A673 (cell line): ENCODE results near the gene FHL1. TPM values are rescaled to one million over a fixed set of nuclear protein-coding genes. Genes with fewer than 3 reads are reported as not detected.

Source experiments
- BruUV-seq: library from RNA; stranded (reverse); fragments of 400-500 nt; replicated peaks from 2 replicates; lab custom pipeline; 2021; lab: Mats Ljungman, UMichigan
- CTCF ChIA-PET: fragments of 300-600 bp; sonication (Branson Sonifier 250); formaldehyde crosslinking; loops from one replicate; lab custom pipeline; 2022; ENCODE audit warnings: antibody characterized with exemption; lab: Charles Lee
- POLR2A ChIA-PET: fragments of 300-600 bp; sonication (Branson Sonifier 250); formaldehyde crosslinking; loops from one replicate; lab custom pipeline; 2022; ENCODE audit warnings: antibody characterized with exemption; ENCODE audit not compliant: low non-redundant PET; lab: Charles Lee
- DNase-seq: peaks from one replicate; pipeline ENCODE4 v3.0.0-alpha.2; 2015; ENCODE audit warnings: low spot score
- H3K27ac ChIP-seq: fragments of 200-600 bp; sonication (generic); 2 replicates; pipeline ENCODE4 v1.5.1; 2016; ENCODE audit warnings: mixed run types, low read depth, mild to moderate bottlenecking, mixed read lengths, antibody characterized with exemption, low read length; ENCODE audit not compliant: poor library complexity, severe bottlenecking
- H3K27me3 ChIP-seq: fragments of 200-600 bp; sonication (generic); replicated peaks from 2 replicates; pipeline ENCODE4 v1.6.1; 2017; ENCODE audit warnings: mixed run types, low read depth, mild to moderate bottlenecking, mixed read lengths, antibody characterized with exemption, low read length; ENCODE audit not compliant: insufficient read depth, poor library complexity
- H3K36me3 ChIP-seq: fragments of 200-600 bp; sonication (generic); 2 replicates; pipeline ENCODE4 v1.6.1; 2016; ENCODE audit warnings: mixed run types, mild to moderate bottlenecking, mixed read lengths, antibody characterized with exemption, low read length; ENCODE audit not compliant: insufficient read depth, poor library complexity, severe bottlenecking
- H3K4me1 ChIP-seq: fragments of 200-600 bp; sonication (generic); 2 replicates; pipeline ENCODE4 v1.6.1; 2017; ENCODE audit warnings: mixed run types, mild to moderate bottlenecking, mixed read lengths, antibody characterized with exemption, low read length; ENCODE audit not compliant: insufficient read depth, poor library complexity, severe bottlenecking
- H3K4me3 ChIP-seq: fragments of 200-600 bp; sonication (generic); 2 replicates; pipeline ENCODE4 v1.5.1; 2016; ENCODE audit warnings: low read depth, mixed run types, mild to moderate bottlenecking, mixed read lengths, low read length; ENCODE audit not compliant: poor library complexity, severe bottlenecking
- H3K9me3 ChIP-seq: fragments of 200-600 bp; sonication (generic); 2 replicates; pipeline ENCODE4 v1.6.1; 2016; ENCODE audit warnings: mixed run types, low read depth, mild to moderate bottlenecking, mixed read lengths, antibody characterized with exemption, low read length; ENCODE audit not compliant: poor library complexity, severe bottlenecking
- EZH2 ChIP-seq: fragments of 200-600 bp; sonication (generic); IDR thresholded peaks from 2 replicates; pipeline ENCODE4 v1.6.1; 2017; ENCODE audit warnings: borderline replicate concordance, low read depth, mild to moderate bottlenecking, mixed read lengths, antibody characterized with exemption, low read length; ENCODE audit not compliant: poor library complexity, severe bottlenecking
- intact Hi-C: fragments of 100-400 bp; cut with micrococcal nuclease; formaldehyde crosslinking; loops from one replicate; pipeline ENCODE4 v1.10.0; 2022; ENCODE audit not compliant: unreplicated experiment
- total RNA-seq: library from RNA; stranded (reverse); gene quantifications from 2 replicates; pipeline ENCODE4 v1.2.3, GENCODE V29; 2021
- TF ChIP-seq, protein P1 (sequence below): fragments of 300-800, 200-600 bp; sonication (generic); conservative IDR thresholded peaks from 2 replicates; pipeline ENCODE4 v1.5.1; 2017; ENCODE audit warnings: low read depth, mild to moderate bottlenecking, antibody characterized with exemption, low read length, moderate library complexity, mixed read lengths

The FHL1 gene
- total RNA-seq, 1 experiment from 2014 or later, result 14.9 TPM

DNA sequence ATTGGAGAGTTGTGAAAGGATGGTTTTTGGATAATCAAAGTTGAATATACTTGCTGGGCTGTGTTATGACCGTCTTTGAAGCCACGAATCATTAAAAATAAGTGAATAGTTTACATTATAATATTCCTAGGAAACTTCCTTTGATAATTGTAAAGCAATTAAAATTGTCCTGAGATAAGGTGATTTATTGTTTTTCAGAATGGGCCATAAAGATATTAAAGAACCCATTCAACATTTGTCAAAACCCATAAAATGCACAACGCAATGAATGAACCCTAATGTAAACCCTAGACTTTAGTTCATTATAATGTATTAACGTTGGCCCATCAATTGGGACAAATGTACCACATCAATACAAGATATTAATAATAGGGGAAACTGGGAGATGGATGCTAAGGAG lies 11.4 kb downstream of the FHL1 start:
- TF ChIP-seq EZH2, result no peak
- TF ChIP-seq, protein P1, sequence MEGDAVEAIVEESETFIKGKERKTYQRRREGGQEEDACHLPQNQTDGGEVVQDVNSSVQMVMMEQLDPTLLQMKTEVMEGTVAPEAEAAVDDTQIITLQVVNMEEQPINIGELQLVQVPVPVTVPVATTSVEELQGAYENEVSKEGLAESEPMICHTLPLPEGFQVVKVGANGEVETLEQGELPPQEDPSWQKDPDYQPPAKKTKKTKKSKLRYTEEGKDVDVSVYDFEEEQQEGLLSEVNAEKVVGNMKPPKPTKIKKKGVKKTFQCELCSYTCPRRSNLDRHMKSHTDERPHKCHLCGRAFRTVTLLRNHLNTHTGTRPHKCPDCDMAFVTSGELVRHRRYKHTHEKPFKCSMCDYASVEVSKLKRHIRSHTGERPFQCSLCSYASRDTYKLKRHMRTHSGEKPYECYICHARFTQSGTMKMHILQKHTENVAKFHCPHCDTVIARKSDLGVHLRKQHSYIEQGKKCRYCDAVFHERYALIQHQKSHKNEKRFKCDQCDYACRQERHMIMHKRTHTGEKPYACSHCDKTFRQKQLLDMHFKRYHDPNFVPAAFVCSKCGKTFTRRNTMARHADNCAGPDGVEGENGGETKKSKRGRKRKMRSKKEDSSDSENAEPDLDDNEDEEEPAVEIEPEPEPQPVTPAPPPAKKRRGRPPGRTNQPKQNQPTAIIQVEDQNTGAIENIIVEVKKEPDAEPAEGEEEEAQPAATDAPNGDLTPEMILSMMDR, result no peak
- H3K27me3 ChIP-seq, result no peaks in the 10 kb centered on the region
- POLR2A ChIA-PET, result no interaction called here
- DNase-seq, result no peak
- H3K27ac ChIP-seq, result no peak overlapping the region
- intact Hi-C loops, result no loop called here
- no peaks in the 10 kb centered on the region for H3K9me3 ChIP-seq
- no TSS peak for BruUV-seq
- CTCF ChIA-PET, result no interaction called here
- no peak overlapping the region for H3K4me3 ChIP-seq
- no peaks in the 10 kb centered on the region for H3K4me1 ChIP-seq
- no peaks in the 10 kb centered on the region for H3K36me3 ChIP-seq

DNA sequence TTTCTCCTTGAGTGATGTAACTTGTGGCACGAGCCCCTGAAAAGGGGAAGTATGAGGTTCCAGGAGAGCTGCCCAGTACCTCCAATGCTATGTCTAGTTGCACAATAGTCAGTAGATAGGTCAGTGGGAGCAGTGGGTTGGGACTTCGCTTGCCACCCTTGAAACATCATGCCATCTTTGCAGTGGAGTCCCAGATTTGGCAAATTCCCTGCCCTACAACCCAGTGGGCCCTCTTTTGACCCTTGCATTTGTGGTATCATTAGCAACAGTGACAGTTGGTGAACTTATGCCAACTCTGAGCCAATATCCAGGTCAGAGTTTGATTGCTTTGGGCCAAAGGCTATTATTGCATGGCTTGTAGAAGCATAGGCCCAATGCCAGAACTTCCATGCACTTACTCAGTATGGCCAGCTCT lies 12.3 kb downstream of the FHL1 start:
- H3K36me3 ChIP-seq, result no peaks in the 10 kb centered on the region
- no peaks in the 10 kb centered on the region for H3K9me3 ChIP-seq
- no TSS peak for BruUV-seq
- POLR2A ChIA-PET, result no interaction called here
- no peak for TF ChIP-seq EZH2
- TF ChIP-seq, protein P1, result no peak
- CTCF ChIA-PET, result no interaction called here
- intact Hi-C loops, result loop anchor here (10.0 kb wide), 1 partner anchor 535 kb away; no protein-coding TSS in a partner anchor
- no peak overlapping the region for H3K4me3 ChIP-seq
- no peaks in the 10 kb centered on the region for H3K4me1 ChIP-seq
- H3K27ac ChIP-seq, result no peak overlapping the region
- DNase-seq, result no peak
- no peaks in the 10 kb centered on the region for H3K27me3 ChIP-seq

- no peak overlapping the region for H3K27ac ChIP-seq
- intact Hi-C loops, result loop anchor here (2.0 to 10.0 kb wide), 2 partner anchors 136 to 532 kb away; no protein-coding TSS in a partner anchor
- H3K4me3 ChIP-seq, result no peak overlapping the region
- BruUV-seq, result no TSS peak
- no peaks in the 10 kb centered on the region for H3K9me3 ChIP-seq
- no peaks in the 10 kb centered on the region for H3K36me3 ChIP-seq
- POLR2A ChIA-PET, result no interaction called here
- TF ChIP-seq, protein P1, result peak; percentile 73
- TF ChIP-seq EZH2, result no peak
- DNase-seq, result peak; percentile 66
- no peaks in the 10 kb centered on the region for H3K27me3 ChIP-seq
- H3K4me1 ChIP-seq, result no peaks in the 10 kb centered on the region
- CTCF ChIA-PET, result interaction anchor here (0.8 to 3.1 kb wide), 3 partner anchors 37 to 135 kb away, joined by 3 to 33 read pairs (median 4); no protein-coding TSS in a partner anchor
Measured at GRCh38 chrX:136162827-136163570, 15.7 kb downstream of the FHL1 start.
